ENCODE results near the gene C15orf62.

Gene C15orf62

DNA sequence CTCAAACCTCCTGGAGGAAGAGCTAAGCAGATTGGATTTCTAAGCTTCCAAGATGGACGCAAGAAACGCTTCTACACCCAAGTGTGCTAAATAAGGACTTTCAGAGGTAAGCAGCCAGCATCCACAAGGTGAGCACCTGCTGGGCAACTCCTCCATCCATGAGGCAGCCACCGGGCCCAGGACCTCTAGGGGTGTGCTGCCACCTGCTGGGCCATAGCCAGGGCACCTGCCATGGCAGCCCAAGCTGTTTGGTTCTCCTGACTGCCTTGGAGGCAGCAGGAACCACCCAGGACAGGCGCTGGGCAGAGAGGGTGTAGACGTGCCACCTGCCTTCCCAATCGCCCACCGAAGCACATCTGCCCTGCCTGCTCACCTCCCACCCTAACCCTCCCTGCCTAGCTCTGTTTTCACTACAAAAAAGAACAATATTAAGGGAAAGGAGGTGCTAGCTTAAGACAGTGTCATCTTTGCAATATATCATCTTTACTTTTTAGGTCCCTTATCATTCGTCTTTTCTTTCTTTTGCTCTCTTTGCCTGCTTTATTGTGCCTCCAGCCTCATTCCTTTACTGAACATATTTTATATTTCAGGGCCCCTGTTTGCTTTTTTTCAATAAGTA lies 12.9 kb downstream of the C15orf62 start:
- Mint-ChIP-seq H3K4me1 (peaks cover 2% of the 10 kb centered on the region), H3K9me3 (no peaks in the 10 kb centered on the region), H3K36me3 (peaks cover 6% of the 10 kb centered on the region), H3K27ac (no peak overlapping the region), H3K27me3 (no peaks in the 10 kb centered on the region), H3K4me3 (no peak overlapping the region)
- ATAC-seq (ENCODE audit: low read depth) (peak; percentile 100), DNase-seq (ENCODE audit: low spot score in 2 of 2) (peak; percentile 77 to 81)

DNA sequence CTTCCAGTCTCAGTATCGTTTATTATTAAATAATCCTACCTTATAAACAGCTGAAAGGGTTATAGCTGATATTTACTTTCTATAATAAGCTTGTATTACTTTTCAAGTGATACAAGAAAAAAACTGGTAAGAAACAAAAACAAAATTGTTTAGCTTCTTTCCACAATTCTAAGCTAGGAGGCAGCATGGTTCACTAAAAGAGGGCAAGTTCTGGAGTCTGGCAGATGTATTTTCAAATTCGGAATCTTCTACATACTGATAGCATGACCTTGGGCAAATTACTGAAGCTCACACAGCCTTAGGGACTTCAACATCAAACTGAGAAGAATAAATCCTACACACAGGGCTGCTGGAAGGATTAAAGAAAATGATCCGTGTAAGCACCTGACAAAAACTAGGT lies 15.4 kb downstream of the C15orf62 start:
- H3K27me3 Mint-ChIP-seq: no peaks in the 10 kb centered on the region
- no peak overlapping the region for H3K27ac Mint-ChIP-seq
- no peaks in the 10 kb centered on the region for H3K9me3 Mint-ChIP-seq
- no peak overlapping the region for H3K4me3 Mint-ChIP-seq
- no peaks in the 10 kb centered on the region for H3K36me3 Mint-ChIP-seq
- H3K4me1 Mint-ChIP-seq: peaks cover 8% of the 10 kb centered on the region
- DNase-seq (ENCODE audit: low spot score in 2 of 2): no peak
- no peak for ATAC-seq (ENCODE audit: low read depth)

DNA sequence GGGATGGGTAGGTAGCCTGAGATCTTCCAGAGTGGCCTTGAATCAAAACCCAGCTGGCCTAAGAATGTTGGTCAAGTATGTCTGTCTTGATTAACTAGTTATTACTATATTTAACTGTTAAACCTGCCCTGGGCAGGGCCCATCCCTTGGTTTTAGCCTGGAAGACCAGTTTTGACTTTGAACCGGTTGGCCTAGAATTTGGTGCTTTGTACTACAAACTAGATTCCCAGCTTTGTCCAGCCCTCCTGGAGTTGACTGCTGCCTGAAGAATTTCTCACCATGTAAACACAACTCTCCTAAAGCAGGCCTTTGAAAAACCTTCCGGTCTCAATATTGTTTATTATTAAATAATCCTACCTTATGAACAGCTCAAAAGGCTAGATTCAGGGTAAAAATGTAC lies 16.0 kb downstream of the C15orf62 start:
- peaks cover 8% of the 10 kb centered on the region for H3K4me1 Mint-ChIP-seq
- H3K27ac Mint-ChIP-seq: no peak overlapping the region
- no peak overlapping the region for H3K4me3 Mint-ChIP-seq
- no peaks in the 10 kb centered on the region for H3K36me3 Mint-ChIP-seq
- no peaks in the 10 kb centered on the region for H3K9me3 Mint-ChIP-seq
- no peaks in the 10 kb centered on the region for H3K27me3 Mint-ChIP-seq
- DNase-seq (ENCODE audit: low spot score in 2 of 2) (no peak), ATAC-seq (ENCODE audit: low read depth) (no peak)

DNA sequence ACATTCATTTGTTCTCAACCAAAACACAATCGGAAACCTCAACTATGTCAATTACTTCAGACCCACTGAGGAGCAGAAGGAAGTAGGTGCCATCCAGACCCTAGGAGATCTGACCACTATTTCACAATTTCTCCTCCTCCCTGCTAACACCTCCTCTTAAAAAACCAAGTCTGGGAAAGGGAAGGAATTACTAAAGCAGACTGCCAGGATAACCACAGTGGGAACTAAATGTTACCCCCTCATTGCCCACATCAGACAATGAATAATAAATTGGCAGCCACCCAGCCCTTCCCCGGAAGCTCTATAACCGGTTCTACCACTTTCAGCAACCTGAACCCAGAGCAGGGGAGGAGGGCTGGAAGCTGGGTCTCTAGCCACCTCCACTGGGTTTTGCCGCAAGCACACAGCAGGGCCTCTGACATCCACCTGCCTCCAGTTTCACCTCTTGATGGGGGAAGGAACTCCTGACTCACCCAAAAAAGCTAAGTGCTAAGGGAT lies 17.6 kb downstream of the C15orf62 start:
- Mint-ChIP-seq H3K4me1 (peaks cover 7% of the 10 kb centered on the region), H3K36me3 (peaks cover 1% of the 10 kb centered on the region)

DNA sequence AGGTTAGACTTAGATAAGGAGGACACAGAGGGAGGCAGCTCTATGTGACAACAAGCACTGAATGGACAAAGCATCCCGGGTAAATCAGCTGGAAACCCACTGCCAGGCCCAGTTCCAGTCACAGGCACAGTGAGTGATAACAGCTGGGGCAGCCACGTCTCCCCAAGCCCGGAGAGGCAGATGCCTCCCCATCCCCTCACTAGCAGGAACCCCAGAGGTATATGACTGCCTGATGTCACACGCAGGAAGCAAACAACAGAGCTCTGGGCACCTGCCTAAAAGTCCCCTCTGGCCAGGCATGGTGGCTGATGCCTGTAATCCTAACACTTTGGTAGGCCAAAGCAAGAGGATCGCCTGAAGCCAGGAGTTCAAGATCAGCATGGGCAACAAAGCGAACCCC lies 18.2 kb downstream of the C15orf62 start:
- Mint-ChIP-seq H3K4me3 (no peak overlapping the region), H3K27ac (no peak overlapping the region)
- ATAC-seq (ENCODE audit: low read depth): no peak

More for the DNA sequence above, 17.6 kb downstream of the C15orf62 start:
- no peak for DNase-seq (ENCODE audit: low spot score in 2 of 2)
- H3K4me3 Mint-ChIP-seq: no peak overlapping the region
- no peaks in the 10 kb centered on the region for H3K27me3 Mint-ChIP-seq
- H3K9me3 Mint-ChIP-seq: no peaks in the 10 kb centered on the region
- no peak for ATAC-seq (ENCODE audit: low read depth)
- peak overlapping the region; percentile 38 for H3K27ac Mint-ChIP-seq

DNA sequence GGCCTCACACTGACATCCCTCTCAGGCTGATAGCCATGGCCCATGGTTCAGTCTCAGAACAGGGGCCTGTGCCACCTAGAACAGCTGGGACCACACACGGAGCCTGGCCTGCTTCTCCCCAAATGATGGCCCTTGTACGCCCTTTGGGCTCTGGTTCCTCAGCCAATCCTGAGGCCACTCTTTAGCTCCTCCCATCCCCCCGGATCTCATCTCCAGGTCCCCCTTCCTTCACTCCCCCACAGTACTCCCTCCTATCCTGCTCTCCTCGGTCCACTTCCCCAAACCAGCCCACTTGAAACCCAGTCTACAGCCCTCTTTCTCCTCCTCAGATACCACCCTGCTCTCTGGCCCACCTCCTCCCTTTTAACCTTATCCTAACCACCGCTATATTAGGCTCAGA lies 19.3 kb downstream of the C15orf62 start:
- H3K27me3 Mint-ChIP-seq: no peaks in the 10 kb centered on the region
- DNase-seq (ENCODE audit: low spot score in 2 of 2) (no peak), ATAC-seq (ENCODE audit: low read depth) (no peak)
- H3K27ac Mint-ChIP-seq: peak overlapping the region; percentile 8
- H3K4me3 Mint-ChIP-seq: no peak overlapping the region
- H3K36me3 Mint-ChIP-seq: peaks cover 6% of the 10 kb centered on the region
- H3K4me1 Mint-ChIP-seq: peaks cover 6% of the 10 kb centered on the region
- no peaks in the 10 kb centered on the region for H3K9me3 Mint-ChIP-seq

More for the DNA sequence above, 18.2 kb downstream of the C15orf62 start:
- H3K9me3 Mint-ChIP-seq: no peaks in the 10 kb centered on the region
- peaks cover 6% of the 10 kb centered on the region for H3K4me1 Mint-ChIP-seq
- peaks cover 2% of the 10 kb centered on the region for H3K36me3 Mint-ChIP-seq
- no peak for DNase-seq (ENCODE audit: low spot score in 2 of 2)
- H3K27me3 Mint-ChIP-seq: no peaks in the 10 kb centered on the region

DNA sequence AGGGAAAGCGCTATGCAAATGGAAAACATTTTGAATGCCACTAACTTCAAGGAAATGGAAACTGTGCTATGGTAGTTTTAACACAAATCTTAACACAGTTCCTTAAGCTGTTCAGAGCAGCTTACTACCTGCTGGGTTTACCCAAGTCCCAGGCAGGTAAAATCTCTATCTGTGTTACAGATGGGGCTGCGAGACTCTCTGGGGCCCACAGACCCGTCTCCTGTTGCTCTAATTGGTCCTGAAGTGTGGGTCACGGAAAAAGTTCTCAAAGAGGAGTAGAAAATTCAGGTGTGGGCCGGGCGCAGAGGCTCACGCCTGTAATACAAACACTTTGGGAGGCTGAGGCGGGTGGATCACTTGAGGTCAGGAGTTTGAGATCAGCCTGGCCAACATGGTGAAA lies 20.2 kb downstream of the C15orf62 start:
- peaks cover 6% of the 10 kb centered on the region for H3K36me3 Mint-ChIP-seq
- no peaks in the 10 kb centered on the region for H3K27me3 Mint-ChIP-seq
- ATAC-seq (ENCODE audit: low read depth) (no peak), DNase-seq (ENCODE audit: low spot score in 2 of 2) (no peak)
- H3K27ac Mint-ChIP-seq: no peak overlapping the region
- no peak overlapping the region for H3K4me3 Mint-ChIP-seq
- no peaks in the 10 kb centered on the region for H3K9me3 Mint-ChIP-seq
- H3K4me1 Mint-ChIP-seq: peaks cover 6% of the 10 kb centered on the region

DNA sequence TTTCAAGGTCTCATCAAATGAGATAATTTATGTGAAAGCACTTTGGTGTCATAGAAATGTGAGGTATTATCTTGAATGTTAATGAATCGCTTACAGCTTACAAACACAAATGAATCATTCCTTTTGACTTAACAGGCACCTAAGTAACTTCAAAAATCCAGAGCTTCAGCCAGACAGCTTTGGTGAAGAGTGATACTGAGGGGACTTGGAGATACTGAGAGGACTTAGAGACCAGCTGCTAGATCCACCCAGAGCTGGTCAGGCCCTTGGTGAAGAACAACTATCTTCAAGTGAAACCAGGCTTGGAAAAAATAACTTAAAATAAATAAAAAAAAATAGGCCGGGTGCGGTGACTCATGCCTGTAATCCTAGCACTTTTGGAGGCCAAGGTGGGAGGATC lies 20.9 kb downstream of the C15orf62 start:
- Mint-ChIP-seq H3K4me1 (peaks cover 6% of the 10 kb centered on the region), H3K27ac (no peak overlapping the region), H3K9me3 (no peaks in the 10 kb centered on the region), H3K36me3 (peaks cover 6% of the 10 kb centered on the region), H3K27me3 (no peaks in the 10 kb centered on the region), H3K4me3 (no peak overlapping the region)
- no peak for ATAC-seq (ENCODE audit: low read depth)
- no peak for DNase-seq (ENCODE audit: low spot score in 2 of 2)

DNA sequence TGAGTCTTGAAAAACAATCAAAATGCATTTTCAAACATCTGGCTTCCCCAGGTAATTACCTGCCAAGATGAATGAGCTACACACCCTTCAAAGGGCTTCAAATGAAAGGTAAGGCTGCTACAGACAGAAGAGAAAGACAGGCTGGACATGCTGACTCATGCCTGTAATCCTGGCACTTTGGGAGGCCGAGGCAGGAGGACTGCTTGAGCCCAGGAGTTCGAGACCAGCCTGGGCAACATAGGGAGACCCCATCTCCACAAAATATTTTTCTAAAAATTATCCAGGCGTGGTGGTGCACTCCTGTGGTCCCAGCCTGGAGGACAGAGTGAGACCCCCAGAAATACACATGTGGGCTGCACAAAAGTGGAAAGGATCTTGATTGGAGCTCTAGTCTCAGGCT lies 22.6 kb downstream of the C15orf62 start:
- H3K4me1 Mint-ChIP-seq: peaks cover 9% of the 10 kb centered on the region
- no peak overlapping the region for H3K27ac Mint-ChIP-seq
- ATAC-seq (ENCODE audit: low read depth) (no peak), DNase-seq (ENCODE audit: low spot score in 2 of 2) (no peak)
- no peak overlapping the region for H3K4me3 Mint-ChIP-seq
- no peaks in the 10 kb centered on the region for H3K27me3 Mint-ChIP-seq
- H3K36me3 Mint-ChIP-seq: peaks cover 6% of the 10 kb centered on the region
- no peaks in the 10 kb centered on the region for H3K9me3 Mint-ChIP-seq

DNA sequence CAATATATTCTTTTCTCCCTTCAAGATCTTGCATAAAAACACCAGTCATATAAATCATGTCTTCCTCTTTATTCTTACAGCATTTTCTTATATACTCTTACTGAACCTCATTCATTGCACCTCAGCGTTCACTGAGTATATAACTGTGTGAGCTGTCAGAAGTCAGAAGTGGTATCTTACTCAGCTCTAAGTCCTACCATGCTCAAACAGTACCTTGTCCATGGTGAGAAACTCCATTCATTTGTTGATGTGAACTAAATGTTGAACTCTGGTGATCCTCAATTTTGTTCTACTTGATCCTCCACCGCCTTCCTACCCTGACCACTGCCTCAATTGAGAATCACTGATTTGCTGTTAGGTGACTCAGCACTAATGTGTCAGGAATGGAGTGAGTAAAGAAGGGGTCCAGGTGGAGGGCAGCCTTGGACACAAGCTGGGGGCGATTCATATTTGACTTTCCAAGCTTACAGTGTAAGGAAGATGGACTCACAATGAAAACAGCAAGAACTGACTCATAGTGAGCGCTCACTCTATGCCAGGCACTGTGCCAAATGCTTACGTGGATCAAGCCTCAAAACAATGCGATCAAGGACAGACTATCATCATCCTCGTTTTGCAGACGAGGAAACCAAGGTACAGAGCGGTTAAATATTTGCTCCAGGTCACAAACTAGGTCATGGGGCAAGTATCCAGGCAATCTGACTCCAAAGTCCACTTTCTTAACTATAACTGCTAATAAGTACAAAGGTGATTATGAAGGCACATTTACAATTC lies 23.6 kb downstream of the C15orf62 start:
- no peak for ATAC-seq (ENCODE audit: low read depth)

DNA sequence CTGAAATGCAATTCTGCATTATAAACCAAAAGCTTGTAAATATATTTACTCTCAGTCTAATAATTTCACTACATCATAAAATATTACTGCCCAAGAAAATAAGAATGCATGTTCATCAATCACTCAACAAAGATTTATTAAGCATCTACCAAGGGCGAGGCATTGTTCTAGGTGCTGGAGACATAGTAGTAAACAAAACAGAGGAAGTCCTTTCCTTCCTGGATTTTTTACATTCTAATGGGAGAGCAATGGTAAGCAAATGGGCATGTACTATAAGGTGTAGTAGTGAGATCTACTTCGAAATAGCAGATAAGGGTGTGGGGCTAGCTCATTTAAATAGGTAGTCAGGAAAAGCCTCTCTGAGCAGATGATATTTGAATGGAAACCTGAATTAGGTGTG lies 26.3 kb downstream of the C15orf62 start:
- Mint-ChIP-seq H3K36me3 (peaks cover 12% of the 10 kb centered on the region), H3K9me3 (no peaks in the 10 kb centered on the region), H3K27ac (no peak overlapping the region), H3K4me3 (no peak overlapping the region), H3K4me1 (peaks cover 11% of the 10 kb centered on the region), H3K27me3 (no peaks in the 10 kb centered on the region)
- ATAC-seq (ENCODE audit: low read depth): no peak
- no peak for DNase-seq (ENCODE audit: low spot score in 2 of 2)

More for the DNA sequence above, 23.6 kb downstream of the C15orf62 start:
- Mint-ChIP-seq H3K9me3 (no peaks in the 10 kb centered on the region), H3K27ac (no peak overlapping the region), H3K4me3 (no peak overlapping the region), H3K27me3 (no peaks in the 10 kb centered on the region), H3K36me3 (peaks cover 10% of the 10 kb centered on the region), H3K4me1 (peaks cover 14% of the 10 kb centered on the region)
- DNase-seq (ENCODE audit: low spot score in 2 of 2): no peak

DNA sequence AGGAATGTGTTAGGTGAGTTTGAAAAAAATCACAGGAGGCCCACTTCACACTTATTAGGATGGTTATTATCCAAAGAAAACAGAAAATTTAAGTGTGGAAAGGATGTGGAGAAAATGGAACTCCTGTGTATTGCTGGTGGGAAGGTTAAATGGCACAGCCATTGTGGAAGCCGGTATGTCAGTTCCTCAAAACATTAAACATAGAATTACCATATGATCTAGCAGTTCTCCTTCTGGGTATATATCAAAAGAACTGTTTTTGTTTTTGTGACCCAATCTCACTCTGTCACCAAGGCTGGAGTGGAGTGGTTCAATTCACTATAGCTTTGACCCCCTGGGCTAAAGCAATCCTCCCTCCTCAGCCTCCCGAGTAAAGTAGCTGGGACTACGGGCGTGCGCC lies 26.7 kb downstream of the C15orf62 start:
- no peaks in the 10 kb centered on the region for H3K27me3 Mint-ChIP-seq
- H3K27ac Mint-ChIP-seq: no peak overlapping the region
- no peak for ATAC-seq (ENCODE audit: low read depth)
- no peaks in the 10 kb centered on the region for H3K9me3 Mint-ChIP-seq
- no peak overlapping the region for H3K4me3 Mint-ChIP-seq
- peaks cover 14% of the 10 kb centered on the region for H3K36me3 Mint-ChIP-seq
- peaks cover 12% of the 10 kb centered on the region for H3K4me1 Mint-ChIP-seq
- no peak for DNase-seq (ENCODE audit: low spot score in 2 of 2)

DNA sequence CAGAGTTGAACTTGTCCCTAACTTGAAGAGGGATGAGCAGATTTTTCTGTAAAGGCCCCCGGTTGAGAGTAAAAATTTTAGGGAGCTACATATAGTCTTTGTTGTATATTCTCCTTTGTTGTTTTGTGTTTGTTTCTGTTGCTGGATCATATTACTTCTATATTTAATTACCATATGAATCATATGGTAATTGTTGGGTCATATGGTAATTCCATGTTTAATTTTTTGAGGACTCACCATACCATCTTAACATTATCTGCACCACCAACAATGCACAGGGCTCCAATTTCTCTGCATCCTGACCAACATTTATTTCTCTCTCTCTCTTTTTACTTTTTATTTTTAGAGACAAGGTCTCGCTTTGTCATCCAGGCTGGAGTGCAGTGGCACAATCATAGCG lies 29.7 kb downstream of the C15orf62 start:
- H3K36me3 Mint-ChIP-seq: peaks cover 12% of the 10 kb centered on the region
- peaks cover 18% of the 10 kb centered on the region for H3K4me1 Mint-ChIP-seq
- no peaks in the 10 kb centered on the region for H3K27me3 Mint-ChIP-seq
- H3K4me3 Mint-ChIP-seq: no peak overlapping the region
- no peak overlapping the region for H3K27ac Mint-ChIP-seq
- no peak for ATAC-seq (ENCODE audit: low read depth)
- no peak for DNase-seq (ENCODE audit: low spot score in 2 of 2)
- H3K9me3 Mint-ChIP-seq: no peaks in the 10 kb centered on the region

DNA sequence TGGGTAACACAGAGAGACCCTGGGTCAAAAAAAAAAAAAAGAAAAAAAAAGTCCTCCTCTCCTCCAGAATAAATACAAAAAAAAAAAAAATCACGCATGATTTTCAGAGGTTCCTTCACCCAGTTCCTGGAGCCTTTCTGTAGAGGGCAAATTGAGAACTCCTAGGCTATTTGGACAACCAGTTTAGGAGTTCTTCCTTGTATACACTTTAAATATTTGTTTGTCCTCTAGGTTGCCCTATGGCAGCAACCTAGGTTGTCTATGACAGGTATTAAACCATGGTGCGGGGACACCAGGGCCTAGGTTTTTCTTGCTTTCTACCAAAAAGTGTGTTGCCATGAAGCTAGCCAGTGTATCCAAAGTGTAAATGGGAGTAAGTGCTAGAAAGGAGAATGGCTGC lies 33.3 kb downstream of the C15orf62 start:
- DNase-seq (ENCODE audit: low spot score in 2 of 2) (no peak), ATAC-seq (ENCODE audit: low read depth) (no peak)
- H3K27ac Mint-ChIP-seq: no peak overlapping the region
- H3K4me3 Mint-ChIP-seq: no peak overlapping the region
- H3K27me3 Mint-ChIP-seq: no peaks in the 10 kb centered on the region
- H3K36me3 Mint-ChIP-seq: peaks cover 11% of the 10 kb centered on the region
- H3K9me3 Mint-ChIP-seq: no peaks in the 10 kb centered on the region
- H3K4me1 Mint-ChIP-seq: peaks cover 19% of the 10 kb centered on the region

DNA sequence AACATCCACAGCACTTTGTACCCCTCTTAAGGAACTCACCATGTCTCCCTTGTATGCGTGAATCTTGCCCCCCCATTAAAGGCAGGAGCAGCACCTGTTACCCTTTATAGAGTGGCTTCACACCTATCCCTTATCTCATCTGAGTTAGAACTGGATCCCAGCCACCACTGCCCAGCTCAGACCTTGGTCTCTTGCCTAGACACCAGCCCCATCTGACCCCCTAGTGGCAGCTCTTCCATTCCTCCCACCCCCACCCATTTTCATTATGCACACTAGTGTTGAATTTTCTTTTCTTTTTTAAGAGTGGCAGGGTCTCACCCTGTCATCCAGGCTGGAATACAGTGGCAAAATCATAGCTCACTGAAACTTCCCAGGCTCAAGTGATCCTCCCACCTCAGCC lies 33.9 kb downstream of the C15orf62 start:
- peaks cover 18% of the 10 kb centered on the region for H3K4me1 Mint-ChIP-seq
- peaks cover 7% of the 10 kb centered on the region for H3K36me3 Mint-ChIP-seq
- ATAC-seq (ENCODE audit: low read depth) (no peak), DNase-seq (ENCODE audit: low spot score in 2 of 2) (no peak)
- H3K9me3 Mint-ChIP-seq: no peaks in the 10 kb centered on the region
- no peak overlapping the region for H3K4me3 Mint-ChIP-seq
- H3K27me3 Mint-ChIP-seq: no peaks in the 10 kb centered on the region
- H3K27ac Mint-ChIP-seq: no peak overlapping the region
